ENCODE results near the gene CLIC1. TPM values are rescaled to one million over a fixed set of nuclear protein-coding genes. Genes with fewer than 3 reads are reported as not detected.

The CLIC1 gene
- total RNA-seq, 1 experiment from 2014 or later = 710 TPM

DNA sequence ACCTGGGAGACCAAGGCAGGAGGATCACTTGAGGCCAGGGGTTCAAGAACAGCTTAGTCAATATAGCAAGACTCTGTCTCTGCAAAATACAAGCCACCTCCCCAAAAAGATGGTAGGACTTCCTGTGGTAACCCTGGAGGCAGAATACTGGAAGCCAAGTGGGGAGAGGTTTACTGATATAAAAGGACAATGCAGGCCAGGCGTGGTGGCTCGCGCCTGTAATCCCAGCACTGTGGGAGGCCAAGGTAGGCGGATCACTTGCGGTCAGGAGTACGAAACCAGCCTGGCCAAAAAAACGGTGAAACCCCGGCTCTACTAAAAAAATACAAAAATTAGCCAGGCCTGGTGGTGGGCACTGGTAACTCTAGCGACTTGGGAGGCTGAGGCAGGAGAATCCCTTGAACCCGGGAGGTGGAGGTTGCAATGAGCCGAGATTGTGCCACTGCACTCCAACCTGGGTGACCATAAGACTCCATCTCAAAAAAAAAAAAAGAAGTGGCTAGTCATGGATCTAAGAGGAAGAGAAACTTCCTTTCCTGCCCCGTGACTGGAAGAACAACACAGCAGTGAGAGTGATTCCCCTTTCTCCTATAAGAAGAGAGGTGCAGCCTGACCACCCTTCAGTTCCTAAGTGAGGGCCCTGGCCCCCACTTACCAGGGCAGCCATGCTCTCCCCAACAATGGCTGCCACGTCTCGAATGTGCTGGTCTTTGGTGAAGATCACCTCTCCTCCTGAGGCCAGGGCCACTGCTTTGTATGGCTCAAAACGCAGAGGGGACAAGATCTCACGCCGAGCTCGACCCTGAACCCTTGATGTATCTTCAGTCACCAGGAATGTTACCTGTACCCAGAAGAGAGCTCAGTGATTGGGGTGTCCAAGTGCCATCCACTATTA is 32.3 kb upstream of the CLIC1 start:
- no peak for DNase-seq (ENCODE audit: low spot score)

GRCh38 chr6:31767096-31767645 is 30.8 kb upstream of the CLIC1 start:
- DNase-seq (ENCODE audit: low spot score) = no peak

DNA sequence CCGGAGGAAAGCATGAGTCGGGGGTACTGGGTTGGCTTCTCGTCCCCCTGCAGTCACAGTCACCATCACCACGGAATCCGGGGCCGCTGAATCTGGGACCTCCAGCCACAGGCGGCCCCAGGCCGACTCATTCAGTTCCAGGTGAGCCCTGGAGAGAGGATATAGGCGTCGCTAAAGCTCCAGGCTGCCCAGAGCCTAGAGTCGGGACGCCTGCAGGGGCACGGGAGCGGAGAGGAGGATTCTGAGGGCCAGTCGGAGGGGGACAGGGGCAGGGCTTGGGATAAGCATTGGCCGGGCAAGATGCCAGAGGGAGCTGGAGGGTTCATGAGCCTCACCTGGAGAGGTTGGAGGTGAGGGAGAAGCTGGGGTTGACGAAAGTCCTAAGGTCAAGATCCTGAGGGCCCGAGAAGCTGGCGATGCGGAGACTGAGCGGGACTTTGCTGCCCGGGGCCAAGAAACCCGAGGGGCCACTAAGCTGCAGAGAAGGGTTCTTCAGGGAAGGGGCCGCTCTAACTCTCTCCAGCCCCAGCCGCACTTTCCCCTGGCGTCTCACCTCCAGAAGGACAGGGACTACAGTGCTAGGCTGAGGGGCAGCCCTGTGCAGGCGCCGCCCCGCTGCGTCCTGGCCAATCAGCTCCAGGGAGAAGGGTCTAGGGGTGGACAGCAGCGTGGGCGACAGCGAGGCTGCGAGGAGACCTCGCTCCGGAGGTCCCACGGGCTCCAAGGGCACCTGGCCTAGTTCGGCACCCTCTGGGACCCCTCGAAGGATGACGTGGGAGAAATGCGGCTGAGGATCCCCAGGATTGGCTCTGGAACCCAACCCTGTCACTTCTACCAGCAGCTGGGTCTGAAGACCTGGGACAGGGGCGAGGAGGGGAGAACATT is 29.8 kb upstream of the CLIC1 start:
- DNase-seq (ENCODE audit: low spot score) = no peak

GRCh38 chr6:31765559-31765909 is 29.2 kb upstream of the CLIC1 start:
- DNase-seq (ENCODE audit: low spot score) = no peak

- DNase-seq (ENCODE audit: low spot score) = no peak
These were observed 27.9 kb upstream of the CLIC1 start for GRCh38 chr6:31764198-31764597.

GRCh38 chr6:31763619-31763940 is 27.2 kb upstream of the CLIC1 start:
- DNase-seq (ENCODE audit: low spot score) = no peak

DNA sequence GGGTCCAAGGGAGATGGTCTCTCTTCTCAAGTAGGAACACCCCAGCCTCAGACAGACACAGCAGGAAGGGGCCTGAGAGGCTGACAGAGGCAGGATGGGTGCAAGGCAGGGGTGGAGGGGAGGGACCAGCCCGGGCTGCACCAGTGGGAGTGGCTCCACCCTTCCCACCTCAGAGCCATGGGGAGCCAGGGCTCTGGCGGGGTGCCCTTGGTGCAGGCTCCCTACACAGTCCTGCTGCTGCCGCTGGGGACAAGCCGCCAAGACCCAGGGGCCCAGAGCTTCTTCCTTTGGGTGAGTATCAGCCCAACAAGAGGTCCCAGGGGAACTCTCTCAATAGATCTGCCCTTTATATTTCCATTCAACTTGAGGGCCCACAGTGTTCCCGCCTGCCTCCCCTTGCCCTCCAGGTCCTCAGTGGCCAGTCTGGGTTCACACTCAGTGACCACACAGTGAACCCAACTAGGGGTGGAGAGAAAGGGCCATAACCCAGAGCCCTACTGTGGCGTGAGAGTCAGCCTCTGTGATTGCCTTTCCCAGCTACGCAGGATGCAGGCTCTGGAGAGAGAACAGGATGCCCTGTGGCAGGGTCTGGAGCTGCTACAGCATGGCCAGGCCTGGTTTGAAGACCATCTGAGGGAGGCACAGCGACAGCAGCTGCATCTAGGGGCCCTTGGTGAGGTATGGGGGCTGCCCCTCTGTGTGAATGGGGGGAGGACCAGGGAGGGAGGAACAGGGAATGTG is 26.7 kb upstream of the CLIC1 start:
- DNase-seq (ENCODE audit: low spot score) = no peak

DNA sequence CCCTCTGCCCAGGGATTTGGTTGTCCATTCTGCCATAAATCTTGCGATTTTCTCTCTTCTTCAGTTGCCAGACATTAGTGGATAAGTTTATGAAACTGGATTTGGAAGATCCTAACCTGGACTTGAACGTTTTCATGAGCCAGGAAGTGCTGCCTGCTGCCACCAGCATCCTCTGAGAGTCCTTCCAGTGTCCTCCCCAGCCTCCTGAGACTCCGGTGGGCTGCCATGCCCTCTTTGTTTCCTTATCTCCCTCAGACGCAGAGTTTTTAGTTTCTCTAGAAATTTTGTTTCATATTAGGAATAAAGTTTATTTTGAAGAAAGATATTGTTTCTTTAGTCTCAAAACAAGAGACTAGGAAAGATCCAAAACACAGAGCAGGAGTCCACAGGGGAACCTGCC is 26.0 kb upstream of the CLIC1 start, which contains the start of gene SAPCD1:
Gene SAPCD1 (plus strand): TSS at position 301 of the 400 bp plus-strand sequence. CDS start 399 bp downstream, outside the sequence.
- DNase-seq (ENCODE audit: low spot score) = no peak

DNA sequence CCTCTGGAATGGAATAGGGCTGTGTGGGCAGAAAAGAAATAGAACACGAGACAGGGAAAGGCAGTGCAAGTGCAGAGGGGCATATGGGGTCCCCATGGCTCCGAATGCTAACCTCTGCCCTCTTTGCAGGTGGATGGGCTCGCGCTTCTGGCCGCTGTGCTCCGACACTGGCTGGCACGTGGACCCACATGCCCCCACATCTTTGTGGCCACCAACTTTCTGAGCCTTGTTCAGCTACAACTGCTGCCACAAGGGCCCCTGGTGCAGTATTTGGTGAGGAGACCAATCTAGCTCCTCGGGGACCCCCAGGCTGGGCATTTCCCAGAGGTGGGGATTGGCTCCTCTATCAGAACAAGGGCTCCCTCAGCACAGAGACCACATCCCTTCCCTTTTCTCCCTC is 25.0 kb upstream of the CLIC1 start:
- DNase-seq (ENCODE audit: low spot score) = no peak

- no peak for DNase-seq (ENCODE audit: low spot score)
These were observed 24.5 kb upstream of the CLIC1 start for GRCh38 chr6:31760790-31761189.

DNA sequence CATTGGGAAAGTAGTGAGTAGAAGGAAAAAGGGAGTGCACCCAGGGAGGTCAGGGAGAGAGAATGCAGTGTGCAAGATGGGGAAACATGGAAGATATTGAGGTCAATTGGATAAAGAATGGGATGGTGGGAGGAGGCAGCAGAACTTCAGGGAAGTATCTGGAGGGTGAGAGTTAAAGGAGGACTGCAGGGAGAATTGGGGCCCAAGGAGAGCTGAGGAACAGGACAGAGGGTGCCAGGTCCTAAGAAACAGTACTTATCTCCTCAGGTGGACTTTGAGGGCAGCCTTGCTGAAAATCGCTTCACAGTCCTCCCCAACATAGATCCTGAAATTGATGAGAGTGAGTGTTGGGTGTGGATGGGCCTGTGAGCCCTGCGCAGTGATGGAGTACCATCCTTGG is 22.0 kb upstream of the CLIC1 start:
- DNase-seq (ENCODE audit: low spot score) = no peak

DNA sequence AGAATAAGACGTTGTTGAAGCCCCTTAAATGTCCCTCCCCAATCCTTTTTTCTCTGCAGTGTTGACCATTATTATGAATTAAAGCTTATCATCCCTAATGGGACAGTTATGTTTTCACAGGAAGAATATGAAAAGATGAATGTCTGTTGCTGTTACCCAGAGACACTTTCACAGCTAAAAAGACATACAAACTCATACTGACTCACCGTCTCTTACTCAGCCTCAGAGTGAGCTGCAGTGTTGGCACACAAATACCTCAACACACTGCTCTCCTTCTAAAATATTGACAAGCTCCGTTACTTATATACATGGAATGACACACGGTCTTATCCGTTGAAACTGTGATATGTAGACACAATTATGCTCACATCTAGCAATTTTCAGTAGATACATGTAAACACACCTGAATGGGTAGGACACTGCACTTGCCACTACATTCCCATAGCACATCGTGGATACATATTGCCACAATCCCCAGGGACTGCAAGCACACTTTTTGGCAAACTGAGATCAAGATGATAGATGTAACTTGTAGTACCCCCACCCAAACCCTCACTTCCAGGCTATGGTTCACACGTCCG is 16.5 kb upstream of the CLIC1 start:
- DNase-seq (ENCODE audit: low spot score) = no peak

DNA sequence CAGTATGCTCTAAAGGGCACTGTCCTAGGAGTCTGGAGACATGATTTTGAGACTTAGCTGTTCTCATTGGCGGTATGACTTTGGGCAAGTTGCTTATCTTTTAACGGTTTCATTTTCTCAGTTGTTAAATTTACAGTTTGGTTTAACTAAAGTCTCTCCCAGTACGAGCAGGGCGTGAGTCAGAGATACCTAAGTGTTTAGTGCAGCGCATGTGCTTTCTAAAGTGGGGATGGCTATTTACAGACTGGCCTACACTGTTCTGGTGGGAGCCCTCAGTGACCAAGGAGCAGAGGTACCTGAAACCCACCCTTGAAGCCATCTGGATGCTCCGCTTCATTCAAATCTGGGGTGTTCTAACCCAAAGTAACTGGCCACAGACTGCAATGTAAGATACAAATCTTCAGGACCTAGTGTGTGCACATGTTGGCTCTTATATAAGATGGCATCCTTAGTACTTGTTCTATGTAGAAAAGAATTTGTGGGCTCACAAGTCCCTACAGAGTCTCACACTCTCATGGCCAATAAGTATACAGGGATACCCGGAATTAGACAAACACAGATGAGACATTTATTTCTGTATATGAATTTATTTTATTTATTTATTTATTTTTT is 14.2 kb upstream of the CLIC1 start:
- DNase-seq (ENCODE audit: low spot score) = peak; percentile 52

- DNase-seq (ENCODE audit: low spot score) = no peak
These were observed 13.1 kb upstream of the CLIC1 start for GRCh38 chr6:31749301-31750036.

DNA sequence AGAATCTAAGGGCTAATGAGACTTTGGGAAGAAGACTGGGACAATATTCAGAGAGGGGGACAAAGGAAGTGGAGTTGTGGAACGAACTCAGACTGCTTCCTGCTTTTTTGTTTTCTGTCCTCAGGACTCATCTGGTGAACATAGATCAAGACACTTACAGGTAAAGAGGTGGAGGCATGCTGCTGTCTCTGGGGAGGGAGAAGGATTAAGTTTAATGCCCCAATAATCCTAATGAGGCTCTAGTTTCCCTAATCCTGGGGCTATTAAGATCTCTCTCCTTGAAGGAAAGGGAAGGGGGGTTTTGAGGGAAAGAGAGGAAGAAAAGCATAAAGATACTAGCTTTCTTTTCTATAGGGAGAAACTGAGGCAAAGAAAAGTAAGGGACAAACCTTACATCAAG is 8.1 kb upstream of the CLIC1 start:
- DNase-seq (ENCODE audit: low spot score) = no peak

GRCh38 chr6:31742894-31743293 is 6.6 kb upstream of the CLIC1 start:
- no peak for DNase-seq (ENCODE audit: low spot score)

DNA sequence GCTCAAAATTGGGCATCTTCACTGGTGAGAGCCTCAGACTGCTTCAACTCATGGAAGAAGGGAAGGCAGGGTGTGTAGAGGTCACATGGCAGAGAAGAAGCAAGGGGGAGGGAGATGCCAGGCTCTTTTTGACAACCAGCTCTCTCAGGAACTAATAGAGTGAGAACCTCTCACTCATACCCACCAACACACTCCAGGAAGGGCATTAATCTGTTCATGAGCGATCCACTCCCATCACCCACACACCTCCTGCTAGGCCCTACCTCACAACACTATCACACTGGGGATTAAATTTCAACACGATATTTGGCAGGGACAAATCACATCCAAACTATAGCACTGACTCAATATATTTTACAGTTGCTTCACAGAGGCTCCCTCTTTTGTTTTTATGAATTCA is 5.5 kb upstream of the CLIC1 start:
- DNase-seq (ENCODE audit: low spot score) = no peak

DNA sequence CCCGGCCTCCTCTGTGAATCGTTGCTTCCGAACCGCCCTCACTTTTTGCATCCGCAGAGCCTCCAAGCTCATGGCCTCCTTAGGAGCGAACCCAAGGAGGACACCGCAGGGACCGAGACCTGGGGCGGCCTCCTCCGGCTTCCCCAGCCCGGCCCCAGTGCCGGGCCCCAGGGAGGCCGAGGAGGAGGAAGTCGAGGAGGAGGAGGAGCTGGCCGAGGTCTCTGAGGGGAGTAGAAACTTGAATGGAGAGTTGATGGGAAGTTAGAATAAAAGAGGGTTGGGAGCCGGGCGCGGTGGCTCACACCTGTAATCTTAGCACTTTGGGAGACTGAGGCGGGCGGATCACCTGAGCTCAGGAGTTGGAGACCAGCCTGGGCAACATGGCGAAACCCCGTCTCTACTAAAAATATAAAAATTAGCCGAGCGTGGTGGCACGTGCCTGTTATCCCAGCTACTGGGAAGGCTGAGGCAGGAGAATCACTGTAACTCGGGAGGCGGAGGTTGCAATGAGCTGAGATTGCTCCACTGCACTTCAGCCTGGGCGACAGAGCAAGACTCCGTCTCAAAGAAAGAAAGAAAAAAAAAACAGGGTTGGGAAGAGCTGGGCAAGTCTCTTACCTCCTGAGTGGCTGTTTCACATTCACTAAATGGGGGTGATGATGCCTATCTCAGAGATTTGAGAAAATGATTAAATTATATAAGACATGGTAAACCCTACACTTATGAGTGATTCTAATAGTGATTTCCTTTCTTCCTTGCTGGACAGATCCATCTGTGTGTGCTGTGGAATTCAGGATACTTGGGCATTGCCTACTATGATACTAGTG is 4.3 kb upstream of the CLIC1 start:
- DNase-seq (ENCODE audit: low spot score) = no peak

DNA sequence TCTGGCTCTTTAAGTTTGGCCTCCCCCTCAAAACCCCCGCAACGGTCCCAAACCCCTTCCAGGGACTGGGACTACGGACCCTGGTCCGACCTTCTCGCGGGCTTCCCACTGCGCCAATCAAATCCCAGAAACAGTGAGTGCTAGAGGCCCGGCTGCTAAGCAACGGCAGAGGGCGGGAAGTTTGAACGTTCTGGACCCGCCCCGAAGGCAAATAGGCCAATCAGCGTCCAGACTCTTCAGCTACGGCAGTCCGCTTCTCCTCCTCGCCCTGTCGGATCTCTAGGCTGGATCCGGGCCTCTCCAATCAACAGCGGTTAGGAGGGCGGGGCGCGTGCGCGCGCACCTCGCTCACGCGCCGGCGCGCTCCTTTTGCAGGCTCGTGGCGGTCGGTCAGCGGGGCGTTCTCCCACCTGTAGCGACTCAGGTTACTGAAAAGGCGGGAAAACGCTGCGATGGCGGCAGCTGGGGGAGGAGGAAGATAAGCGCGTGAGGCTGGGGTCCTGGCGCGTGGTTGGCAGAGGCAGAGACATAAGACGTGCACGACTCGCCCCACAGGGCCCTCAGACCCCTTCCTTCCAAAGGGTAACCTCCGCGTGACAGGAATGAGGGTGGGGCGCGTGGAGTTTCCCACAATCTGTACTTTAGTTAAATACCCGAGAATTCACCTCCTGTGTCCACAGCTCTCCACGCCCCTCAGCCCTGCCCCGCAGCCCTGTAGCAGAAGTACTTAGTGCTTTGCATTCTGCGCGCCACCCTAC is 3.5 kb upstream of the CLIC1 start, which contains the start of gene MSH5:
Gene MSH5 (plus strand): TSS at position 367 of the 758 bp plus-strand sequence. CDS start 462 bp downstream, outside the sequence.
- peak; percentile 98 for DNase-seq (ENCODE audit: low spot score)

All from H4 (cell line).